Mesendoderm (in vitro differentiated cells): ENCODE results near the gene OPCML.

Source experiments
- DNase-seq: peaks from one replicate; pipeline ENCODE4 v3.0.0; 2013
- H2AK5ac ChIP-seq: 2 replicates; pipeline ENCODE4 v1.6.1; 2013; ENCODE audit warnings: low read length, inconsistent platforms
- H2BK120ac ChIP-seq: 2 replicates; pipeline ENCODE4 v1.6.1; 2013; ENCODE audit warnings: low read depth, mild to moderate bottlenecking, low read length, moderate library complexity, mixed read lengths
- H2BK15ac ChIP-seq: replicated peaks from 2 replicates; pipeline ENCODE4 v1.6.1; 2013; ENCODE audit warnings: low read depth, mild to moderate bottlenecking, moderate library complexity
- H2BK5ac ChIP-seq: 2 replicates; pipeline ENCODE4 v1.6.1; 2013; ENCODE audit warnings: low read length, inconsistent platforms
- H3K18ac ChIP-seq: 2 replicates; pipeline ENCODE4 v1.6.1; 2013; ENCODE audit warnings: mild to moderate bottlenecking, low read length, mixed read lengths
- H3K23ac ChIP-seq: one replicate; pipeline ENCODE4 v1.6.1; 2013; ENCODE audit warnings: low read length
- H3K27ac ChIP-seq: 2 replicates; pipeline ENCODE4 v1.5.1; 2013; ENCODE audit warnings: low read depth, mild to moderate bottlenecking, inconsistent platforms, low read length, moderate library complexity
- H3K27me3 ChIP-seq: 2 replicates; pipeline ENCODE4 v1.6.1; 2013; ENCODE audit warnings: low read length, control low read depth, mild to moderate bottlenecking, inconsistent platforms; ENCODE audit not compliant: insufficient read depth, poor library complexity
- H3K36me3 ChIP-seq: 2 replicates; pipeline ENCODE4 v1.6.1; 2013; ENCODE audit warnings: low read length, inconsistent platforms; ENCODE audit not compliant: control insufficient read depth, insufficient read depth
- H3K4ac ChIP-seq: one replicate; pipeline ENCODE4 v1.6.1; 2013; ENCODE audit warnings: low read depth, mild to moderate bottlenecking, low read length, moderate library complexity
- H3K4me1 ChIP-seq: 2 replicates; pipeline ENCODE4 v1.6.1; 2013; ENCODE audit warnings: low read depth, low read length, inconsistent platforms; ENCODE audit not compliant: control insufficient read depth
- H3K4me2 ChIP-seq: 2 replicates; pipeline ENCODE4 v1.6.1; 2013; ENCODE audit warnings: low read length
- H3K4me3 ChIP-seq: 2 replicates; pipeline ENCODE4 v1.5.1; 2013; ENCODE audit warnings: mild to moderate bottlenecking, low read length
- H3K56ac ChIP-seq: one replicate; pipeline ENCODE4 v1.6.1; 2013; ENCODE audit warnings: low read length
- H3K79me1 ChIP-seq: 2 replicates; pipeline ENCODE4 v1.6.1; 2013; ENCODE audit warnings: low read length, inconsistent platforms
- H3K79me2 ChIP-seq: 2 replicates; pipeline ENCODE4 v1.6.1; 2013; ENCODE audit warnings: mild to moderate bottlenecking, low read length; ENCODE audit not compliant: control insufficient read depth, insufficient read depth
- H3K9ac ChIP-seq: 2 replicates; pipeline ENCODE4 v1.6.1; 2013; ENCODE audit warnings: low read length, inconsistent platforms
- H4K5ac ChIP-seq: one replicate; pipeline ENCODE4 v1.6.1; 2013; ENCODE audit warnings: low read length
- H4K8ac ChIP-seq: one replicate; pipeline ENCODE4 v1.6.1; 2013; ENCODE audit warnings: low read depth, mild to moderate bottlenecking, control low read depth, low read length, moderate library complexity
- WGBS: extraction: QIAGEN DNeasy Blood & Tissue Kit; methylation state at CpG from one replicate; pipeline ENCODE4 v1.1.7; 2013; ENCODE audit warnings: low lambda C conversion rate, missing lambda C conversion rate; ENCODE audit not compliant: insufficient coverage; ENCODE audit errors: extremely low coverage; 5-methylcytosine and 5-hydroxymethylcytosine counted together

The OPCML gene

GRCh38 chr11:132993991-132994502, 538.3 kb downstream of the OPCML start:
- WGBS, result no CpG with 5 or more reads among the region's 32 CpGs
- no peak overlapping the region for H2BK5ac ChIP-seq

GRCh38 chr11:132992838-132993631, 539.3 kb downstream of the OPCML start:
- H3K9ac ChIP-seq, result no peak overlapping the region
- H3K4me1 ChIP-seq, result no peaks in the 10 kb centered on the region
- no peak overlapping the region for H3K4me3 ChIP-seq
- no peaks in the 10 kb centered on the region for H3K36me3 ChIP-seq
- no peak overlapping the region for H2BK5ac ChIP-seq
- H3K18ac ChIP-seq, result no peak overlapping the region
- H3K27me3 ChIP-seq, result peaks cover 15% of the 10 kb centered on the region
- H2BK120ac ChIP-seq, result no peak overlapping the region
- H3K27ac ChIP-seq, result no peak overlapping the region
- WGBS, result no CpG with 5 or more reads among the region's 15 CpGs
- no peak overlapping the region for H4K8ac ChIP-seq
- H3K56ac ChIP-seq, result no peak overlapping the region
- H3K79me1 ChIP-seq, result no peaks in the 10 kb centered on the region
- no peaks in the 10 kb centered on the region for H3K79me2 ChIP-seq
- H4K5ac ChIP-seq, result no peak overlapping the region
- H2BK15ac ChIP-seq, result no peak overlapping the region
- no peak overlapping the region for H3K4ac ChIP-seq
- no peak overlapping the region for H3K4me2 ChIP-seq
- DNase-seq, result no peak
- no peak overlapping the region for H2AK5ac ChIP-seq
- no peak overlapping the region for H3K23ac ChIP-seq

More at GRCh38 chr11:132993991-132994502, 538.3 kb downstream of the OPCML start:
- no peaks in the 10 kb centered on the region for H3K79me2 ChIP-seq
- H3K56ac ChIP-seq, result peak overlapping the region; percentile 46
- peak overlapping the region; percentile 22 for H3K9ac ChIP-seq
- DNase-seq, result no peak
- H3K4me2 ChIP-seq, result peak overlapping the region; percentile 61
- H2AK5ac ChIP-seq, result no peak overlapping the region
- no peak overlapping the region for H3K23ac ChIP-seq
- H4K8ac ChIP-seq, result no peak overlapping the region
- no peaks in the 10 kb centered on the region for H3K36me3 ChIP-seq
- no peak overlapping the region for H3K4ac ChIP-seq
- H2BK120ac ChIP-seq, result no peak overlapping the region
- no peaks in the 10 kb centered on the region for H3K79me1 ChIP-seq
- peak overlapping the region; percentile 1 for H3K18ac ChIP-seq
- no peaks in the 10 kb centered on the region for H3K4me1 ChIP-seq
- H3K27ac ChIP-seq, result no peak overlapping the region
- H2BK15ac ChIP-seq, result no peak overlapping the region
- peak overlapping the region; percentile 28 for H3K4me3 ChIP-seq
- peaks cover 15% of the 10 kb centered on the region for H3K27me3 ChIP-seq
- no peak overlapping the region for H4K5ac ChIP-seq

DNA sequence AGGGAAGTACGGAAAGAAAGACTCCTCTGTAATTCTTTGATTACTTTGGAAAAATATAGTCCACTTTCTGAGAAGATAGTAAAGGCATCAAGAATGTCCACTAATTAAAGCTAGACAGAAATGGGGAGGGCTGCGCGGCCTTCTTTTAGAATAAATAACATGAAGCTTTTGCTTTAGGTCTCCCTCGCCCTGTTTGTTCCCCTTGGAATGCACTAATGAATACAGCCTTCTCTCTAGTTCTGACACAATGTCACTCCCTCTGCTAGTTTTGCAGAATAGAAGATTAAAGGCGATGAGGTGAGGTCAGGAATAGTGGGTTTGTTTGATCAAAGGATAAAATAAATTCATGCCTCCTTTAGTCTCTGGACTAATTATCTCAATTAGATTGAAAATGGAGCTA, 543.9 kb downstream of the OPCML start:
- no peak overlapping the region for H3K23ac ChIP-seq
- no peak overlapping the region for H3K27ac ChIP-seq
- no peak overlapping the region for H3K18ac ChIP-seq
- H4K8ac ChIP-seq, result no peak overlapping the region
- WGBS, result no CpG with 5 or more reads among the region's 5 CpGs
- H3K79me1 ChIP-seq, result no peaks in the 10 kb centered on the region
- no peak overlapping the region for H2BK5ac ChIP-seq
- H4K5ac ChIP-seq, result no peak overlapping the region
- no peak overlapping the region for H3K56ac ChIP-seq
- no peak overlapping the region for H2AK5ac ChIP-seq
- H3K79me2 ChIP-seq, result no peaks in the 10 kb centered on the region
- H2BK120ac ChIP-seq, result no peak overlapping the region
- H3K4me2 ChIP-seq, result no peak overlapping the region
- no peaks in the 10 kb centered on the region for H3K27me3 ChIP-seq
- no peak overlapping the region for H3K4me3 ChIP-seq
- peaks cover 3% of the 10 kb centered on the region for H3K4me1 ChIP-seq
- no peak for DNase-seq
- H3K4ac ChIP-seq, result no peak overlapping the region
- no peaks in the 10 kb centered on the region for H3K36me3 ChIP-seq
- no peak overlapping the region for H3K9ac ChIP-seq
- H2BK15ac ChIP-seq, result no peak overlapping the region

GRCh38 chr11:132987936-132988335, 544.4 kb downstream of the OPCML start:
- no peak overlapping the region for H2AK5ac ChIP-seq
- no peaks in the 10 kb centered on the region for H3K36me3 ChIP-seq
- H3K79me2 ChIP-seq, result no peaks in the 10 kb centered on the region
- no peaks in the 10 kb centered on the region for H3K27me3 ChIP-seq
- H3K4ac ChIP-seq, result no peak overlapping the region
- no peak overlapping the region for H3K23ac ChIP-seq
- no peaks in the 10 kb centered on the region for H3K79me1 ChIP-seq
- no peak overlapping the region for H3K27ac ChIP-seq
- H3K56ac ChIP-seq, result no peak overlapping the region
- peaks cover 3% of the 10 kb centered on the region for H3K4me1 ChIP-seq
- H3K4me3 ChIP-seq, result no peak overlapping the region
- DNase-seq, result no peak
- H2BK15ac ChIP-seq, result no peak overlapping the region
- no peak overlapping the region for H4K8ac ChIP-seq
- no peak overlapping the region for H2BK5ac ChIP-seq
- H2BK120ac ChIP-seq, result no peak overlapping the region
- WGBS, result no CpG with 5 or more reads among the region's 2 CpGs
- no peak overlapping the region for H3K4me2 ChIP-seq
- no peak overlapping the region for H4K5ac ChIP-seq
- no peak overlapping the region for H3K18ac ChIP-seq
- no peak overlapping the region for H3K9ac ChIP-seq

- Histone ChIP-seq H2AK5ac (no peak overlapping the region), H3K9ac (no peak overlapping the region), H2BK120ac (no peak overlapping the region), H3K4ac (no peak overlapping the region), H3K4me3 (no peak overlapping the region), H3K23ac (no peak overlapping the region), H3K36me3 (no peaks in the 10 kb centered on the region), H3K18ac (no peak overlapping the region), H3K4me1 (peaks cover 5% of the 10 kb centered on the region), H3K79me2 (no peaks in the 10 kb centered on the region), H4K5ac (no peak overlapping the region), H3K79me1 (no peaks in the 10 kb centered on the region), H2BK5ac (no peak overlapping the region), H2BK15ac (no peak overlapping the region), H3K56ac (no peak overlapping the region), H3K27ac (no peak overlapping the region), H3K27me3 (no peaks in the 10 kb centered on the region), H4K8ac (no peak overlapping the region), H3K4me2 (no peak overlapping the region)
- DNase-seq, result no peak
- no CpG with 5 or more reads among the region's 1 CpG for WGBS
Observed at GRCh38 chr11:132983641-132983978, 548.7 kb downstream of the OPCML start.
